Body of pancreas (tissue), 4 donors: ENCODE data around the gene MUS81. TPM values are rescaled to one million over a fixed set of nuclear protein-coding genes. Genes with fewer than 3 reads are reported as not detected.
A peak's percentile ranks its signal among the peaks of the same experiment; 100 is the strongest.

Experiments
- ATAC-seq: fragments of 150-250 bp; one replicate; pipeline ENCODE4 v1.9.1; 2016
- DNase-seq, 4 donors: peaks; one replicate each; pipeline ENCODE4 v3.0.0-alpha.2; 2019
- H3K27ac ChIP-seq, 4 donors: fragments of 200-600 bp; sonication (generic); 1 replicate in 3 of 4; 2 replicates in 1 of 4; pipeline versions ENCODE4 v1.5.1 to v1.6.1; 2016 to 2019; ENCODE audit warnings: mild to moderate bottlenecking in 1 of 4, mixed read lengths in 1 of 4, moderate library complexity in 1 of 4
- H3K27me3 ChIP-seq, 2 donors: fragments of 200-600 bp; sonication (generic); one replicate each; pipeline ENCODE4 v1.6.0; 2016; ENCODE audit warnings: mild to moderate bottlenecking in 1 of 2
- H3K36me3 ChIP-seq, 2 donors: fragments of 200-600 bp; sonication (generic); replicated peaks in 1 of 2; 2 replicates each; pipeline ENCODE4 v1.5.1; 2016; ENCODE audit warnings: low read depth in 2 of 2; ENCODE audit not compliant: insufficient read depth in 1 of 2
- H3K4me1 ChIP-seq: fragments of 200-600 bp; sonication (generic); one replicate; pipeline ENCODE4 v1.6.0; 2016
- H3K4me3 ChIP-seq, 2 donors: fragments of 200-600 bp; sonication (generic); 1 replicate in 1 of 2; 2 replicates in 1 of 2; pipeline ENCODE4 v1.5.1; 2016 to 2019
- H3K9me3 ChIP-seq, 3 donors: fragments of 200-600 bp; sonication (generic); 1 replicate in 2 of 3; 2 replicates in 1 of 3; pipeline ENCODE4 v1.5.1; 2016
- POLR2A ChIP-seq, 3 donors: fragments of 450-650 bp; IDR thresholded peaks; one replicate each; pipeline ENCODE4 v1.6.1; 2016; ENCODE audit warnings: antibody characterized with exemption in 3 of 3, mild to moderate bottlenecking in 2 of 3
- WGBS, 2 donors: methylation state at CpG; one replicate each; pipeline ENCODE4 v1.1.5; 2017; 5-methylcytosine and 5-hydroxymethylcytosine counted together
- intact Hi-C: fragments of 100-400 bp; cut with DNase I; formaldehyde crosslinking; loops from one replicate; pipeline ENCODE4 v1.15.1; 2023
- total RNA-seq, 2 donors: library from RNA; depleted of rRNA; stranded (reverse); fragments of >200 nt; gene quantifications; one replicate each; pipeline ENCODE4 v1.1.0, GENCODE V29; 2016
- TF ChIP-seq, protein P1 (sequence below), 7 experiments: fragments of 450-650 bp in 4 of 7; fragments of 200-600 bp in 3 of 7; sonication (generic) in 3 of 7; IDR thresholded peaks; one replicate each; pipeline ENCODE4 v1.5.1; 2016 to 2019; ENCODE audit warnings: antibody characterized with exemption in 7 of 7

The MUS81 gene
- total RNA-seq, 2 donors from 2014 or later, result 38.2 to 40.5 TPM

DNA sequence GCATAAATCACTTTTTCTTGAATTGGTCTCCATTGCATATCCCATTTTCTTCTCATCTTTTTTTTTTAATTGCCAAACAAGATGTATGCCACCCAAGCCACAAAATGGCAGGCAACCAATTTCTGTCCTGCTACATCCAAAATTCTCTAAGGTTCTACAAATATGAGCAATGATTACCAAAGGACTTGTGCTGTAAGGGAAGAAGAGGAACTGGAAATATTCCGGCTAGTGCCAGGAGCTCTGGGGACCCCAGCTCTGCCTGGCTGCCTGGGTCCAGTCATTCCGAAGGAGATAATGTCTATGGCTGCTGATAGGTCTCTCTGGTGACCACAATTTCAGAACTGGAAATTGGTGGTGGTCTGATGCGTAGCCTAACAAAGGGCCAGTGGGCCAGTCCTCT is 43.5 kb upstream of the MUS81 start:
- Histone ChIP-seq H3K36me3 (no peaks in the 10 kb centered on the region), H3K9me3 (no peaks in the 10 kb centered on the region), H3K27ac (no peak overlapping the region), H3K4me1 (peaks cover 22% of the 10 kb centered on the region), H3K27me3 (no peaks in the 10 kb centered on the region), H3K4me3 (no peak overlapping the region)
- DNase-seq (no peak), ATAC-seq (no peak)
- WGBS, 2 donors, result 83 to 93% methylated on average over 1 to 3 of the region's 3 CpGs
- TF ChIP-seq, protein P1, sequence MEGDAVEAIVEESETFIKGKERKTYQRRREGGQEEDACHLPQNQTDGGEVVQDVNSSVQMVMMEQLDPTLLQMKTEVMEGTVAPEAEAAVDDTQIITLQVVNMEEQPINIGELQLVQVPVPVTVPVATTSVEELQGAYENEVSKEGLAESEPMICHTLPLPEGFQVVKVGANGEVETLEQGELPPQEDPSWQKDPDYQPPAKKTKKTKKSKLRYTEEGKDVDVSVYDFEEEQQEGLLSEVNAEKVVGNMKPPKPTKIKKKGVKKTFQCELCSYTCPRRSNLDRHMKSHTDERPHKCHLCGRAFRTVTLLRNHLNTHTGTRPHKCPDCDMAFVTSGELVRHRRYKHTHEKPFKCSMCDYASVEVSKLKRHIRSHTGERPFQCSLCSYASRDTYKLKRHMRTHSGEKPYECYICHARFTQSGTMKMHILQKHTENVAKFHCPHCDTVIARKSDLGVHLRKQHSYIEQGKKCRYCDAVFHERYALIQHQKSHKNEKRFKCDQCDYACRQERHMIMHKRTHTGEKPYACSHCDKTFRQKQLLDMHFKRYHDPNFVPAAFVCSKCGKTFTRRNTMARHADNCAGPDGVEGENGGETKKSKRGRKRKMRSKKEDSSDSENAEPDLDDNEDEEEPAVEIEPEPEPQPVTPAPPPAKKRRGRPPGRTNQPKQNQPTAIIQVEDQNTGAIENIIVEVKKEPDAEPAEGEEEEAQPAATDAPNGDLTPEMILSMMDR (IDR thresholded peaks at IDR 0.05), result no peak
- TF ChIP-seq POLR2A (IDR thresholded peaks at IDR 0.05), result no peak
- intact Hi-C loops, result no loop called here

DNA sequence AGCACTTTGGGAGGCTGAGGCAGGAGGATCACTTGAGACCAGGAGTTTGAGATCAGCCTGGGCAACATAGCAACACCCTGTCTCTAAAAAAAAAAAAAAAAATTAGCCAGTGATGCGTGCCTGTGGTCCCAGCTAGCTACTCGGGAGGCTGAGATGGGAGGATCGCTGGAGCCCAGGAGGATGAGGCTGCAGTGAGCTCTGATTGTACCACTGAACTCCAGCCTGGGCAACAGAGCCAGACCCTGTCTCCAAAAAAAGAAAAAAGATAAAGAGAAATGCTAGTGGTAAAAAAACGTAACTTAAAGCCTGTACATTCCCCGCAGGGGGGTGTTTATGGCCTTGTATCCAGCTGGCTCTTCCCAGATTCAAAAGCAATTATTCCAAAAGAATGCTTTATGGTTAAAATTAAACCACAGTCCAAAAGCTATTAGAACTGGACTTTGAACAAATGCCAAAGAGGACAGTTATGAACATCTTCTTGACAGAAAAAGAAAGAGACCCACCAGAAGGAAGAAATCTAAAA is 42.9 kb upstream of the MUS81 start:
- Histone ChIP-seq H3K4me3 (peak overlapping the region in 1 of 2 donors; percentile 33), H3K4me1 (peaks cover 25% of the 10 kb centered on the region), H3K27ac (peak overlapping the region in 3 of 4 donors; percentile 79 to 89 (median 88)), H3K9me3 (no peaks in the 10 kb centered on the region), H3K27me3 (no peaks in the 10 kb centered on the region), H3K36me3 (no peaks in the 10 kb centered on the region)
- no peak for TF ChIP-seq POLR2A (IDR thresholded peaks at IDR 0.05)
- TF ChIP-seq, protein P1 (IDR thresholded peaks at IDR 0.05), result no peak
- ATAC-seq (no peak), DNase-seq (no peak)
- 51 to 58% methylated on average over 5 of the region's 5 CpGs for WGBS, 2 donors
- intact Hi-C loops, result no loop called here

DNA sequence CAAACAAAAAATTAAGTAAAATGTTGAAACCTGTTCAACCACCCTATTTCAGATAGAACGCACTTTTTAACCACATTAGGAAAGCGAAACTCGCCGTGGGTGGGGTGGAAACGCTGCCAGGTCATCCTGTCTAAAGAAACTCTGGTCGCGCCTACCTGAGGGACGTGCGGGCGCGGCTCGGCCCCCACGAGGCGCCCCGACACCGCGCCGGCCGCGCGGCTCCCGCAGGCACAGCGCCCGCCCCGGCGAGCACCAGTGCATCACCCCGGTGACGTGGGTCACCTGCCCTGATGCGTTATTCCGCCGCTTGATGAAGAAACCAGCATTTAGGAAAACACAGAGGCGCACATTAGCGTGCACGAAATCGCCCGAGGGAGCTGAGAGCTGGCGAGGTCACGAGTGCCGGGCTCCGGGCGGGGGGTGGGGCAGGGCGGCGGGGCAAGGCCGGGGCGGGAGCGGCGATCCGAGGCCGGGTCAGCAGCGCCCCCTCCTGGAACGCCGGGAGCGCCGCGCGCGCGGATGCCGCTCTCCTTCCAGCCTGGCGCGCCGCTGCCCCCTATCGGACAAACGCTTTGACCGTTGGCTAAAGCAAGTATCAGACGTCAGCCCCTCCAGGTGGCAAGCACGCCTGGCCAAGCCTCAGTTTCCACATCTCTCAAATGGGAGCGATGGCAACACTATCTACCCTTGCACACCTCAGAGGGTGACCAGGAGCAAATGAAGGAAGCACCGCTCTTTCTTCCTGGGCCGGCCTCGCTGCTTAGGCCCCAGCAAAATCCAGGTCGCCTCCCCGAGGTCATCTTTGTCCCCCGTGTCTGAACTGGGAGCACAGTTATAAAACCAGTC is 42.2 kb upstream of the MUS81 start:
- intact Hi-C loops, result no loop called here
- Histone ChIP-seq H3K9me3 (no peaks in the 10 kb centered on the region), H3K4me1 (peaks cover 32% of the 10 kb centered on the region), H3K27me3 (no peaks in the 10 kb centered on the region), H3K27ac (peak overlapping the region; percentile 79 to 89 (median 85)), H3K4me3 (peak overlapping the region in 1 of 2 donors; percentile 33), H3K36me3 (no peaks in the 10 kb centered on the region)
- TF ChIP-seq POLR2A (IDR thresholded peaks at IDR 0.05), result no peak
- TF ChIP-seq, protein P1 (IDR thresholded peaks at IDR 0.05), result peak; percentile 96 to 100 (median 100)
- 6 to 10% methylated on average over 33 to 65 of the region's 74 CpGs for WGBS, 2 donors
- ATAC-seq (peak; percentile 95), DNase-seq (peak; percentile 93 to 97 (median 96))

DNA sequence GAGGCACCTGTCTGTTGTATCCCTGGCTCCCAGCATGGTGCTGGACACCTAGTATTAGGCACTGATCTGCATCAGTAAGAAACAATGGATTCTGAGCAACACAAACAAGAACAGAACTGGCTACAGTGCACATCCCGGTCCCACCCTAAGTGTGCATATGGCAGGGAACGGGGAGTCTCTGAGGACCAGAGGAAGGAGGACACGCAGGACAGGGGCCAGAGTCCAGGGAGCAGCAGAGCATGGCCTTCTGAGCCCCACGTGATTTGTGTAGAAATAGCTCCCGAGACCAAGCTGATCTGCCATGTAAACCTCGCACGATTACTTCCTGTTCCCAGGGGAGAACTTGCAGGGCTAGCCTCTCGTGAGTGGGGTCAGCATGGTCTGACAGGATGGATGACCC is 39.1 kb upstream of the MUS81 start:
- DNase-seq, result peak in 2 of 4 donors; percentile 17 to 37
- intact Hi-C loops, result loop anchor here (5.0 kb wide), 1 partner anchor 104 kb away; no protein-coding TSS in a partner anchor
- H3K9me3 ChIP-seq, result no peaks in the 10 kb centered on the region
- TF ChIP-seq POLR2A (IDR thresholded peaks at IDR 0.05), result no peak
- H3K4me3 ChIP-seq, result no peak overlapping the region
- no peaks in the 10 kb centered on the region for H3K27me3 ChIP-seq
- 49 to 100% methylated on average over 1 to 8 of the region's 8 CpGs for WGBS, 2 donors
- no peaks in the 10 kb centered on the region for H3K36me3 ChIP-seq
- H3K27ac ChIP-seq, result peak overlapping the region in 3 of 4 donors; percentile 25 to 36 (median 29)
- H3K4me1 ChIP-seq, result peaks cover 37% of the 10 kb centered on the region
- ATAC-seq, result no peak

DNA sequence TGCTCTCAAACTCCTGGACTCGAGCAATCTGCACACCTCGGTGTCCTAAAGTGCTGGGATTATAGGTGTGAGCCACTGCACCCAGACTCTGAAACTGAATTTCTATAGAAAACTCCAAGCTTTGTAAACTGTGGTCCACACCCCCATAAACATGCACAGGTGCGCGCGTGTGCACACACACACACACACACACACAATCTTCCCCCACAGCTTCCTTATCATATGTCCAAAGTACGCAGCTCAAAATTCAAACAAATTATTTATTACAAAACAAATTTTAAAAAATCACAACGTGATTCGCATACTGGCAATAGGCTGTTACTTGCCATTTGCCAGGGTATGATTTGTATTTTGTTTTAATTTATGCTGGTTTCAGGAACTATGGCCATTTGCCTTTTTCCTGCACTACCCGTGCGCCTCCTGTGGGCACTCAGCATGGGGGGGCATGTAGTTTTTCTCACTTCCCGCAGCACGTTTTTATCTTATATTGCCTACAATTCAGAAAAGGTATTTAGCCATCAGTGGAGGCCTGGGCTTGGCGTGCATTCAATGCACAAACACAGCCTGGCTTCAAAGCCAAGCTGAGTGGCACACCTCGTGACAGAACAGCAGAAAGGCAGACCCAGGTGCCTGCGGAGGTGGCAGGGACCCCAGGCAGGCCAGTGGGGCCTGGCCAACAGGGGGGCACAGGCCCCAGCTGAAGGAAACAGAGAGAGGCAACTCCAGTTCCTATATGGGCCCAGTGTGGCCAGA is 37.3 kb upstream of the MUS81 start:
- peaks cover 26% of the 10 kb centered on the region for H3K4me1 ChIP-seq
- intact Hi-C loops, result loop anchor here (5.0 kb wide), 1 partner anchor 106 kb away; no protein-coding TSS in a partner anchor
- 30 to 39% methylated on average over 15 of the region's 15 CpGs for WGBS, 2 donors
- peak; percentile 51 to 80 (median 70) for DNase-seq
- H3K27me3 ChIP-seq, result no peaks in the 10 kb centered on the region
- TF ChIP-seq POLR2A (IDR thresholded peaks at IDR 0.05), result no peak
- TF ChIP-seq, protein P1 (IDR thresholded peaks at IDR 0.05), result peak in 1 of 7 experiments; percentile 10
- H3K27ac ChIP-seq, result peak overlapping the region in 3 of 4 donors; percentile 15 to 27 (median 19)
- no peak overlapping the region for H3K4me3 ChIP-seq
- peak; percentile 67 for ATAC-seq
- H3K36me3 ChIP-seq, result no peaks in the 10 kb centered on the region
- no peaks in the 10 kb centered on the region for H3K9me3 ChIP-seq
